Stimulated activated CD8-positive, alpha-beta memory T cell treated with anti-CD3 and anti-CD28 coated beads, Interleukin-15, amount 100 ng/mL, for 24 hours (primary cell): ENCODE measurements around the gene FIP1L1.

Source experiments
- DNase-seq: peaks from one replicate; pipeline ENCODE4 v3.0.0-alpha.2; 2020; ENCODE audit warnings: low read depth

Gene FIP1L1

DNA sequence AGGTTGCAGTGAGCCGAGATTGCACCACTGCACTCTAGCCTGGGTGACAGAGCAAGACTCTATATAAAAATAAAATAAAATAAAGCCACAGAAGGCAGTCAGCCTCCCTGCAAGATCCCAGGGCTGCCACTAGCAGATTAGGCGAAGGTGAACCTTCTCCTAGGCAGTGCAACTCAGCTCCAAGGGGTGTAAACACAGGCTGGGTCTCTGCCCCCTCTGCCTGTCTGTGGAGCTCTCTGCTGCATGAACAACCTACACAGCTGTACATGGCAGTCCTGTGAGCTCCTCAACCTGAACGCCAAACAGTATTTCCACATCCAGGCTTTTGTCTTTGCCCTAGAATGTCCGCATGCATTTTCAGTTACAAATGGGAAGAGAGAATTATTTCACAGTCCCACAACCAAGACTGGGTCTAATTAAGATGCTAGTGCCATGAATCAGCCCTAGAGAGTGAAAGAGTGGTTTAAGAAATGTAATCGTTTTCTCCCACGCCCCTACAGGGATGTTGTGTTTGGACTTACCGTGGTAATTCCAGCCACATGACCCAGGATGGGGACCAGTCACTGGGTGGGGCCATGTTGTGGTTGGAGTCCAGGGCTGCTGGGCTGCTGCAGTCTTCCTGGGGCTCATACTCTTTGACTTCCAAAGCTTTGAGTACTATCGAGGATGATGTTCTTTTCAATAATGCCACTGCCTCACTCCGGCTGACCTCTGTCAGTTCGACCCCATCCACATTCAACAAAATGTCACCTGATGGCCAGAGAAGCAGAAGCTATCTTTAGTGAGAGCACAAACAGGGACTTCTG lies 99.0 kb downstream of the FIP1L1 start:
- DNase-seq: no peak

GRCh38 chr4:53477038-53477565 lies 99.7 kb downstream of the FIP1L1 start:
- DNase-seq: no peak

DNA sequence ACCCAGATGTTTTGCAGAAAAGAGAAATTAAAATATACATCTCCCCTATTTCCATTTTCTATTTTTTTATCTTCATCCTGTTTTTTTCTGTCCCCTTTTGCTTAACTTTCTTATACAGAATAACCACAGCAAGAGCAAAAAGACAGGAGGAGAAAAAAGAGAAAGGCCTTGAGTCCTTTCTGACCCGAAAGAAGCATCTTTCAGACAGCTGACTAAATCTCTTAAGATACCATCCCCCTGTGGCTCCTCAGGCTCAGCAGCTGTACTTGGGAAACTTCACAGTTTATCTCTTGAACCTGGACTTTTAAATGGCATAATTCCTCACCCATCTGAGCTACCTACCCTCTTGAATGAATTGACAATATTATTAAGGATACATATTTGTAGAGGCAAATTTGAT lies 100.2 kb downstream of the FIP1L1 start:
- DNase-seq: no peak

- no peak for DNase-seq
Observed at GRCh38 chr4:53478671-53479456, 101.4 kb downstream of the FIP1L1 start.

GRCh38 chr4:53479736-53480525 lies 102.5 kb downstream of the FIP1L1 start:
- no peak for DNase-seq

GRCh38 chr4:53480909-53481308 lies 103.5 kb downstream of the FIP1L1 start:
- no peak for DNase-seq

DNA sequence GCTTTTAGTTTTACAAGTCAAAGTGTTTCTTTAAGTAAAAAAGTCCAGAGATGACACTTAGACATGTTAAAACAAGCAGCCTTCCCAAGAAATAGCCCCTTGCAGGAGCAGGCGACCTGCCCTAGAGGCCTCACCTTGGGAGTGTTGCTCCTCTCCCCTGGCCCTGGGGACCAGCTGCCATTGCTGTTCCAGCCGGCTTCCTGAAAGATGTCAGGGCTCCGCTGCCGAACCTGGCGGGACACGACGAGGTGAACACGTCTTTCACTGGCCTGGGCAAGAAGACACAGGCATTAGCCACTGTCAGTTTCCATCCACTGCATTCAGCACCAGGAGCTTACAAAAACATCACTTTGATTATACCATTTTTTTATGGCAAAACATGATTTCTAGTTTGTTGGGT lies 104.1 kb downstream of the FIP1L1 start:
- no peak for DNase-seq

GRCh38 chr4:53483250-53483649 lies 105.8 kb downstream of the FIP1L1 start:
- no peak for DNase-seq

DNA sequence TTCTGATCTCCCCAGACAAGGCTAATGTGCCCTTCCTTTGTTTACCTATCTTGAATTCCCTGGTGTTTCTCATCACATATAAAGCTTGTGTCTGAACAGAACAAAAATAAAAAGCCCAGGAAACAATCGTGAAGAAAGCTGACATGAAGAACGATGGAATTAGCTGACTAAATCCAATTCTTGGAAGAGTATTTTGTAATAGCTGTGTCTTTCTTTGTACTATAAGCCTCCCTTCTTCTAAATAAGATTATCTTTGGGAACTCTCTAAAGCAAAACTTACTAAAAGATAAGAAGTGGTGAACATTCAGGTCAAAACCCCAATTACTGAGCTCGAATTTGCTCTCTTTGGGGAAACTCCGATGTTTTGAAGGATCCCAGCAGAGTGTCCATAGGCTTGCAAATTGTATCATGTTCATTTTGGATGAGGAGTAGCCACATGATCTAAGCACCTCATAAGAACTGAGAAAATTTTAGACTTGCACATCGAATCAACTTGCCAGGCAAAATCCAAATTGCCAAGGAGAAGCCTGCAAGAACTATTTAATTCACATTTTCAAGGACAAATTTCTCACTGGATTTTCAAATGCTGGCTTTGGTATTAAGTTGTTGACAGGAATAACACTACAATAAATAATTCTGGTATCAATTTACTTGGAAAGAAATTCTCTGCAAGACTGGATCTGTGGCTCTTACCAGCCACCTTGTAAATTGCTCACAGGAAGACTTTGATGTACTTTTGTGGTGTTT lies 107.6 kb downstream of the FIP1L1 start:
- DNase-seq: no peak

- DNase-seq: no peak
Observed at GRCh38 chr4:53485658-53486040, 108.2 kb downstream of the FIP1L1 start.

DNA sequence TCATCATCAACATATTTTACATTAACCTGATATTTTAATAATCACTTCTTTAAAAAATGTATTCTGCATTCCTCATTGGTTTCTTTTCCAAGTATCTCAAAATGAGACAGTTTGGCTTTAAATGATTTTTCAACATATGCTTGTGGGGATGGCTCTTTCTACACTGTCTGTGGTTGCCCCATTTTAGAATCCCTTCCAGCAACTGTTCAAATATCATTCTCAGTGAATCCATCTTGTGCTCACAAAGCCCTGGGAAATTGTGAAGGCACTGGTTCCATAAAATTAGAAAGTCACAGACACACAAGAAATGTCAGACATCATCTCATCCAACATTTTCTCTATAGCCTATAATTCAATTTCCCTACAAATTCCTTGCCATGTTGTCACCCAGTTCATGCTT lies 110.3 kb downstream of the FIP1L1 start:
- no peak for DNase-seq

- no peak for DNase-seq
Observed at GRCh38 chr4:53489279-53489889, 111.9 kb downstream of the FIP1L1 start.

DNA sequence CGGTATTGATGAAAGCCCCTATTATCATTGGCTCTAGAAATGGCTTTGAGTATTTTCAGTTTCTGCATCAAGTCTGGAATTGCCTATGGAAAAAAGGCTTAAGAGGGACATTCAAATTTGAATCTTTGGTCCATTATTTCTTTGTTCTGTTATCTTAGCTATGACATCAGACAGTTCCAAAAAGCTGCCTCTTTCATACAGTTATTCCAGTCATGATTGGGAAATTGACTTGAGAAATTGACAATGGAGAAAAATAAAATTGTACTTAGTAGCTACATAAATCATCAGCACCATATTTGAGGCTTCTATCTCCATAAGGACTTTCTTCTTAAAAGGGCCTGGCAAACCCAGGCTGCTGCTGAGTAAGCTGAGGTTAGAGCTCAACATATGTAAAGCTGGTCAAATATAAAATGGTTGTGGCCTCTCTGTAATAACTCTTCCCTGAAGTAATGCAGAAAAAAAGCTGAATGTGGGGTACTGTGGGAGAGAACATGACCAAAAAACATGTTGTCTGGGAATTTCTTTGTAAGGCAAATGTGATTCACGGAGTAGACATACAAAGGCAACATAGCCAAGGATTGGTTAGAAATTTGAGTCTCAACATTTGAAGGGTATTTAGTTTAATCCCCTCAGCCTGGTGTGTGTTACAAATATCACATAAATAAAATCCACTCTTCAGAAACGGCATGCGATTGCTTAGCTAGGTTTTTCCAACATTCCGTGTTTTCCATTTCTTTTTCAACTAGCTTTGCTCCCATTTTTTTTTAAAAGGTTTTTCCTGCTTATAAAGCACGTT lies 112.9 kb downstream of the FIP1L1 start:
- DNase-seq: no peak

- DNase-seq: no peak
Observed at GRCh38 chr4:53490965-53491622, 113.7 kb downstream of the FIP1L1 start.

GRCh38 chr4:53494851-53495250 lies 117.4 kb downstream of the FIP1L1 start:
- DNase-seq: no peak

GRCh38 chr4:53497487-53498244 lies 120.2 kb downstream of the FIP1L1 start:
- DNase-seq: no peak

GRCh38 chr4:53498706-53499105 lies 121.3 kb downstream of the FIP1L1 start:
- no peak for DNase-seq

- no peak for DNase-seq
Observed at GRCh38 chr4:53499791-53500190, 122.3 kb downstream of the FIP1L1 start.

DNA sequence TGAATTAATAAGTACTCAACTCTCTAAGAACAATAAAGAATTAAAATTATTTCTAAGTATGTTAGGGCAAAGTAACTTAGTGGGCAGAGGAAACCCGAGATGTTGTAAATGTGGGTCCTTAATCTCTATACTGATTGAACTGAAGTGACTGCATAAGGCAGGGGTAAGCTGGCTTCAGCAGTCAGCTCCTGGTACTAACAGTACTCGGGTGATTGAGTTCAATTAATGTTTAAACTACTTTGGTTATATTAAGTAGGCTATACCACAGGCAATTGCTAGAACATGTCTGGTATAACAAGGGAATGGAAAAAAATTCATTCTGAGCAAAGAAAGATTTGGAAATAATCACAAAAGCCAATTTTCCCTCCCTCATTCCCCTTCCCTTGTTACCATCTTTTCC lies 123.1 kb downstream of the FIP1L1 start:
- no peak for DNase-seq
